GM20431 (cell line): ENCODE results near the gene UROS.

Experiments
- in situ Hi-C: fragments of 300-500 bp; cut with MseI, MboI; formaldehyde crosslinking; loops from one replicate; pipeline ENCODE4 v1.15.0; 2020; ENCODE audit warnings: low sequenced_read_pairs; ENCODE audit not compliant: unreplicated experiment

Gene UROS

DNA sequence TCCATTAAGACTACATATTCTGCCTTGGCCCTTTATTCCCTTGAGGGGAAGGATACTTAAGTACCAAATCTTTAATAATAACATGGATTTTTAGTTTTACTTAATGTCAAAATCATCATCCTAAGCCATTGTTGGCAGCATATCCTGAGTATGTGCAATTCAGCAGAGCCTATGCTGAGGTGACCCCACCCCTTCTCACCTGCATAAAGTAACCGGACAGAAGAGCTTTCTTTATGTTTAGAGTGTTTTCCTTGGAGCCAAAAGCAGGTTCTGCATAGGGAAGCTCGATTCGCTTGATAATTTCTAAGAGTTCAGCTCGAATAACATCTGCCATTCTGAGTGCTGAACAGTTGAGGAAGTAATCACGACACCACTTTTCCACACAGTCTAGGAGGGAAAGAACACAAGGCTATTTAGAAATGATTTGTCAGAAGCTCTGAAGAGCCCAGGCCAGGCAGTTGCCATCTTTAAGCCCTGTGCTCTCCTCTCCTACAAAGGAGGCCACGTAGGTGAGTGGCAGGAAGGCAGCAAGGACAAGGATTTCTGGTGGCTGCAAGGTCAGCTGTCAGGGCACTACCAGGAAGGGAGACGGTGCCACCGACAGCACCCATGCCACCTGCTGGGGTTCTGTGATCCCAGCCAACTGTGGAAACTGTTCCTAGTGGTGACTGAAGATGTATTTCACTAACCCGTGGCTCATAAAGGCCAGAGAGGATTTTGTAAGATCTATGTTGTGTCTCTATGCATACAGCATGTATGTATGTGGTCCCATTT lies 15.9 kb upstream of the UROS start:
- in situ Hi-C loops: no loop called here

DNA sequence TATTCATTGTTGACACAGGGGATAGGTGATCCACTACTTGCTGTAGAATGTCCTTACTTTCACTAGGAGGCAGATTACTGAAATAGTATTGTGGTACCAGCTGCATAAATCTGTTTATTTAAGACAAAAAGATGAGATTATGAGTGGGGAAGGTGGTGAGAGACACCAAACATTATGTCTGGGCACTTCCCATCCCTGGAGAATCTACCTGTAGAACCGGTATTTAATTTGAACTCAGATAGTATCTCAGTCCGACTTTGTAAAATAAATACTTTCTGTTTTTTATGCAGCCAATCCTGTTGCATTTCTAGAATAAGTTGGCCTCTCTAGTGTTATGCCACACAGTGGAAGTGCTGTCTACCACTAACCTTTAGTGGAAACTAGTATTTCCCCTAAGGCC lies 13.7 kb upstream of the UROS start:
- in situ Hi-C loops: no loop called here

DNA sequence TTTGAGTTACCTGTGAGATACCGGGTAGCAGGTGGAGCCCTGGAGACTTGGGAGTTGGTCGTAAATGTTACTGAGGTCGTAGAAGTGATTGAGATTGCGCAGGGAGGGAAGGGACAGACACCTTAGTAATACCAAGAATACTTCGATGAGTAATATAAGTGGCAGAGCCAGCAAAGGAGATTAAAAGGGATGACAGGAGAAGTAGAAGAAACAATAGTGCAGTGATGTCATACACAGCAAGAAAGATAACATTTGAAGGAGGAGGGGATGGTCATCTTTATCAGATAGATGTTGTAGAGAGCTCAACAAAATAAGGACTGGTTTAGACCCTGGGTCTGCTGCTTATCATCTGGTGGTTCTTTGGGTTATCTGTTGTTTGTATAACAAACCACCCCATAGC lies 5.3 kb upstream of the UROS start:
- in situ Hi-C loops: no loop called here

DNA sequence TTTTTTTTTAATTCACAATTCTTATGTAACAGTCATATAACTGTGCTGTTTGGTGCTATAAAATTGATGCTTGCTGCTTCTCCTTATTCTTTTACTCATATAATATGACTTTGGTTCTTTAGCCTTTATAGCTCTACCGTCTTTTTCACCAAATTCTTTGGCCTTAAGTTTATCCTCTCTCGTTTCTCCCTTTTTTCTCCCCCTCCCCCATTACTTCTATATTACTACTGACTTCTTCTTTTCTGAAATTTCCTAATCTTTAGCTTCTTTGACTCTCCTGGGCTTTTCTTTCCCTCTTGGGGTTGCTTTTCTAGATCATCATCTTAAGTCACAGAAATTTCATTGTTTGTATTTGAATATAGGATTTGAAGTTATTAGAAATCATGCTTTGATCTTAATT lies 4.1 kb upstream of the UROS start:
- in situ Hi-C loops: no loop called here

DNA sequence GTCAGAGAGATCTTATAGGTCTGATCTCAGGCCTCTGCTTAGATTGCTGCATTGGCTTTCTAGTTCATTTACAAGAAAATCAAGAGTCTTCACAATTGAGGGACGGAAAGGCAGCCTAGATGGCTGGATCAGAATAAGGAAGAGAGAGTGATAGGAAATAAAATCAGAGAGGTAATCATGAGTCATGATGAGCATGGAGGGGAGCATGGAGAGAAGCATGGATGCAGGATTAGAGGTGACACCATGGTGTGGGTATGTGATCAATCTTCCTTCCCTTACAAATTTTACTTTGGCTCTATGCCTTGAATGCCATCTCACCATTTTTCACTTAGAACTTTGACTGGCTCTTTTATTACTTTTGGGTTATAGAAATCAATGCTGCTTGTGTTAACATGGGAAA lies 1.7 kb upstream of the UROS start:
- in situ Hi-C loops: no loop called here

DNA sequence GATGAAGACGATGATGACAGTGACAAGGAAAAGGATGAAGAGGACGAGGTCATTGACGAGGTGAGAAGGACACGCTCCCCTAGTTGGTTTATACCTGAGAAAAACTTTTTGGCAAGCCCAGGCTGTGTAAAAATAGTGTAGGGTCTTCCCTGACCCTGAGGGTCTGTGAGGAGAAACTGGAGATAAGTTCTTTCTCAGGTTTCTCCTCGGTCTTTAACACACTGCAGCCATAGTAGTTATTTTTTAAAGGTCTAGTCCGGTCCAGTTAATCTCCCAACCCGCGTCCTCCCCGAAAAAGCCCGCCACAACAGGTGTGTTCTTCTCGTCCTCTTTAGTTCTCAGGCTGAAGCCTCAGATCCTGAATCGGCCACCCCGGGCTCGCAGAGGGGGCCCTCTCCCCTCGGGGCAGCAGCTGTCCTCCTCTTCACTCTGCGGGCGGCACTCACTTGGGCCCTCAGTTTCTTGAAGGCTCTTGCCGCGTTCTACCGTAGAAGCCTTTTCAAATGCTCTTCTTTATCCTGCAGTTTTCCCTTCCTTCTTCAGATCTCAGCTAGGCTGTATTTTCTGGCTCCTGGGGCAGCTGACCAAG lies 699 bp upstream of the UROS start:
- in situ Hi-C loops: no loop called here

DNA sequence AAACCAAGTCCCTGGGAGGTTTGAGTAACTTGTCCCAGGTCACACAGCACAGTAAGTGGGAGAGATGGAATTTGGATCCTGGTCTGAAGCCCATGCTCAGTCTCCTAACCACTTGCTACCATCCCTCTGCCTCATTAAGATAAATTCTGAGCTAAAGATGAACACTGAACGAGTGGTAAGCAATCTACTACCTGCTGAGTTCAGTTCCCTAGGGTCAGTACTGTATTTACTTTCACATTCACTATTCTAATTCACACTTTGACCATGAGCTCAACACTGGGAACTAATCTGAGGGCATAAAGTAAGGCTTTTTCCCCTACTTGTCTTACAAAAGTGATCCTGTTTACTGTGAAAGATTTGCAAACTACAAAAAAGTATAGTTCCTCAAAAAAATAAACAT lies 2.4 kb downstream of the UROS start:
- in situ Hi-C loops: no loop called here

DNA sequence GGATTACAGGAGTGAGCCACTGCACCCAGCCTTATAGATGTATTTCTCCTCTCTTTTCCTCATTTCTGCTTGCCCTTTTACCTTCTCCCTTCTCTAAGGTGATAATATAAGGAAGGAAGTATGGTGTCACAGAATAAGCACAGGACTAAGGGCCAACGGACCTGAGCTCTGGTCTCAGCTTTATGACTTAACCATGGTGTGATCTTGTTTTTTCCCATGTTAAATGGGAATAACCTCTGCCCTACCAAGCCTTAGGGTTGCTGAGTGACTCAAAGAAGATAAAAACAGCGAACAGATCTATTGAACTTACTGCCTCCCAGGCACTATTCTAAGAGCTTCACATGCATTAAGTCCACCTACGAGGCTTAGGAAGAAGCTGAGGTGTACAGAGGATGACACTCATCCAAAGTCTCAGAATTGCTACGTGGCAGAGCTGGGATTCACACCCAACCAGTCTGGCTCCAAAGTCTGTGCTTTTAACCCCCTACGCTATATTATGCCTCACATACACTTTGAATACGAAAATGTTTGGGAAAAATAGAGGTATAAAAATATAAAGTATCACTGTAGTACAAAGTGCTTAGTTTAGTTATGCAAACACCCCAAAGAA lies 5.6 kb downstream of the UROS start:
- in situ Hi-C loops: no loop called here

DNA sequence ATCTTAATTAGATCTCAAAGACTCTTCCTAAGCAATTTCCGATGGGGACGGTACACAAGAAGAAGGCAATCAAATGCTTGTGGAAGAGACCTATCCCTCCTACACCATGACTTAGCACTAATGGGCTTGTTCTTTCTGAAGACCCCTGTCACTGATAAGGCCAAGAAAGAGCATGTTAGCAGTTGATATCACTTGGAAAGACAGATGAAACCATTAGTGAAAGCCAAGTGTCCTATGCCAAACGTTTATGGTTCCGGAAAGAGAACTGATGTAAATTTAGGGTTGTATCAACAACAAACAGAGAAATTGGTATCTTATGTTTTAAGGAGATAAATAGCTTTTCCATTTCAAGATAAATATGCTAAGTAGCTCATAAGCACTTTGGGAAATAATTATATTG lies 6.5 kb downstream of the UROS start:
- in situ Hi-C loops: no loop called here

DNA sequence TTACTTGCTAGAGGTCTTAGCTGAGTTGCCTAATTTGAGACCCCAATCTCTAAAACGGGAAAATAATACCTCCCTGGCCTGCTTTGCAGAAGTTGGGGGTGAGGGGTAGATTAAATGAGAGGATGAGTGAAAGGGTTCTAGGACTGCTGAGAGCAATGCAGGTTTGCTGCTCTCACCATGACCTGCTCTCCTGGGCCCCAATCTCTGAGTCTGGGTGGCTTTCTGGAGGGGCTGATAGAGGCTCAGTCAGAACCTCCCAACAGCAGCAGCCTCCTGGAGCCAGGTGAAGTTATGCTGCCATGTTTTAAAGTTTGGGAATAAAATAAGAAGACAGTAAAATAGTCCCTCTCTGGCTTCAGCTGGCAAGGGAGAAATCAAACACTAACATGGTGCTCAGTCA lies 7.3 kb downstream of the UROS start:
- in situ Hi-C loops: no loop called here

DNA sequence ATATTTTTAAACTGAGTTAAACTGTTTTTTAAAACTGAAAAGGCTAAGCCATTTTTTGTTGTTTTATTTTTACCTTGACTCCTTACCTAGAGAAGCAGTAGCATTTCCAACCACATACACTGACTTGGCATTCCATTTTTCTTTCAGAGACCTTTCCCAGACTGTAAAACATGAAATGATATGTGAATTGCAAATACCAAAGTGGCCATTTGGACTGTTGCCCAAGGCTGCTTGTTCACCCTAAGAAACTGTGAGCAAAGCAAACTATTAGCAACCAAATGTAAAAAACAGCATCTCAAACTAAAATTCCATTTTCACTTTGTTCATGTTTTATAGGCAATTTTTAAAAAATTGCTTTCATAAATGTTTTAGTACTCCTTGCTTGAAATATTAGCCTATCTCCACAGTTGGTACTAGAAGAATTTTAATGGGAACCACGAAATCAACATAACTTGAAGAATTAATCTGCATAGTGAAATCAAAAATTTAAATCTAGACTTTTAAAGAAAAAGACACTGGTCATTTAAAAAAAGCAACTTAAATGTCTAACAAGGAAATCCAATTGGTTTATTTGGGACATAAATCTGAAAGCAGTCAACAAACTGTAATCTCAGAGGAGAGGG lies 10.8 kb downstream of the UROS start:
- in situ Hi-C loops: no loop called here

DNA sequence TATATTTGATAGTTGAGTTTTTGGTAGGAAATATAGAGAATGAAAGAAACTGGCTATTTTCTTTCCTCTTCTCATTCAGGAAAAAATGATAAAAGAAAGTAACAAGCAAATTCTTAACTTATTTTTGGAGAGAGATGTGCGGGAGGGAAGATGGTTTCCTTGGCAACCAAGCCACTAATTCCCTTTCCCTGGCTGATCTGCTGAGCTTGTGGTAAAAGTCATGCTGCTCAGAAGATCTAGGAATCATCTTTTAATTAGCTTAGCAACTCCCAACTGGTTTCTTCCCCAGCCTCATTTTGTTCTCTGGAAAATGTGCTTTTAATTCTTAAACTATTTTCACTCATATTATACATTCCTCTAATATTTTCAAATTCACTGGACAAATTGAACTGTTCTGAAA lies 11.8 kb downstream of the UROS start:
- in situ Hi-C loops: no loop called here

DNA sequence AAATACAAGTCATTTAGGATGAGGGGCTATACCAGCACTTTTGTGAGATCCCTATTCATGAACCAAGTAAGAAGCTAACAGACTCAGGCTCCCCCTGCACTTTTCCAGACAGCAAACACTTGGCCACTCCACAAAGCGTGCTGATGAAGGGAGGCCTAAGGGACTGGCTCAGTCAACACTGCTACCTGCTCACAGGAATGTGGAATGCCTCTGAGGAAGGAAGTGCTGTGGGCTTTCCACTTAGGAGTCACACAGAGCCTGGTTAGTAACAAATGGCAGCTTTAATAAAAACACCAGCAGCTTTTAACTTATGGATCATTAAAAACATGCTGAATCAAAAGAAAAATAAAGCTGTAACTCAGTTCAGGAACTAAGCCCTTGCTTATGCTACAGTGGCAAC lies 15.0 kb downstream of the UROS start:
- in situ Hi-C loops: no loop called here

DNA sequence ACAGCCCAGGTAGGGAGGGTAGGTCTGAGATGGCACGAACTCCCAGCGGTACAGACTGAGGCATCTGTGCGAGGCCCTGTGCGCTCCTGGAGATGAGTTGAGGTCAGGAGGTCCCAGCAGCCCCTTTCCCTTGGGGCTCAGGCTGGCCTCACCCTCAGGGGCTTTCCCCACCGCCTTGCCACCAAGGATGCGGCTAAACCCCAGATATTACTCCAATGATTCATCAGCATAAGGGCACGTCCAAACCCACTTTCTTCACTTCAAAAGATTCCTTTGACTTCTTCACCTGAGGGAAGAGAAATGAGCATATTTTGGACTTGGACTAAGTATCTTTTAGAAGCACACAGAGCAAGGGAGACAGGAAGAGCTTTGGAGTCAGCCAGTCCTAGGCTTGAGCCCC lies 20.3 kb downstream of the UROS start:
- in situ Hi-C loops: no loop called here

DNA sequence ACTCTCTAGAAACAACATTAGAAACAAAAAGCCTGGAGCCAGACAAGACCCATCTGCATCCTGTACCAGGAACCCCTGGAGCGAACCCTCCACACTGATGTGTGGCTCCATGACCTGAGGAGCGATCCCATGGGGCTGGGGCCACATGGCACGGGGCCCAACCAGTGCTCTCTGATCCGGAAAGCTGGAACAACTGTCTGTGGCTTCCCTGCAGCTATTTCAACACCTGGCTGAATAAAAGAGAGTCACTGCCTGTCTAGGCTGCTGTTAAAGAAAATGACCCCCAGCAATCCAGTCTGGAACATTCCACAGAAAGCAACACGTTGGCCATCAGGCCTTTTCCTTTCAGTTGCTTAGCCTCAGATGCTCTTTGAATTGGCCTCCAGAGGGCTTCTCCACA lies 20.9 kb downstream of the UROS start:
- in situ Hi-C loops: no loop called here

DNA sequence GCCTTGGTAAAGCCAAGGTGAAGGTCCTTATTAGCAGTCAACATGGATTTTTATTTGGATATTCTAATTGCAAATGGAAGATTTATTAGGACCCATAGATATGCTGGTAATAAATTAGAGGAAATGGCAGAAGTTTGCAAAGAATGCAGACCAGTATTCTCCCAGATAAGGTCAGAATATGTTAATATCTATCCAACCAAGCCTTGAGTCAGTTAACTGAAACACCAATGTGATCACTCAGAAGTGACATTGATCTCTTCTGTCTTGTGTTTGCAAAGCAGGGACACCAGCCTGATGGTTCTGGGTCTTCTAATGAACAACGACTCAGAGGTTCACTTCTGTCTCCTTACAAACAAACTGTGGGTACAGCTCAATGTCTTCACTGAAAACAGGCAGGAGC lies 21.5 kb downstream of the UROS start:
- in situ Hi-C loops: no loop called here

DNA sequence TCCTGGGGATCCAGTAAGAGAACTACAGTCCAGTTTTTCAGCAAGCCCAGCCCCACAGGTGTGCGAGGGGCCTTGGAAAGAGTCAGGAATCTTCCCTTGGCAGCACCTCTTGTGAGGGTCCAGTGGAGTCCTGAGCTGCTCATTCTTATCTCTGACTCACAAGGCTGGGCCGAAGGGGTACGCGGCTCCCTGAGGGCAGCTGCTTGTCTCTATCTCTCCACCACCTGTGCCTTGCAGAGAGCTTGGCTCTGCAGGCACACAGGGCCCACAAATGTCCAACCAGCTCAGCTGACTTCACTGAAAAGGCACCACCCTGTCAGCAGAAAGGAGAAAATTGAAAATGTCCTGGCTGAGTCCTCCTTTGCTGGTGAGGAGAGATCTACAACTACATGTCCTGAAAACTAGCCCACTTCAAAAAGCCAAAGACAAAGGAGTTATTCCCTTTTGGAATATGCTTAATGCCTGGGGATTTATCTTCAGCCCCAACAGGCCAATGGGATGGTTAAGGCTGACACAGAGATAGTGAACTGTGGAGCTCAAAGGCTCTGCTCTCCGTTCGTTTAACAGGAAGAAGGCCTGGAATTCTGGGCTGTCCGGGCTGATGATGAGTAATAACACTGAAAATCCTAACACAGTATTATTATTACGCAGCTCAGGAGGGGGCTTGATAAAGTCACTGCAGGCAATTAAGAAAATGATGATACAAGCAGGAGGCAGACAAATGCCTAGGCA lies 23.4 kb downstream of the UROS start:
- in situ Hi-C loops: no loop called here

DNA sequence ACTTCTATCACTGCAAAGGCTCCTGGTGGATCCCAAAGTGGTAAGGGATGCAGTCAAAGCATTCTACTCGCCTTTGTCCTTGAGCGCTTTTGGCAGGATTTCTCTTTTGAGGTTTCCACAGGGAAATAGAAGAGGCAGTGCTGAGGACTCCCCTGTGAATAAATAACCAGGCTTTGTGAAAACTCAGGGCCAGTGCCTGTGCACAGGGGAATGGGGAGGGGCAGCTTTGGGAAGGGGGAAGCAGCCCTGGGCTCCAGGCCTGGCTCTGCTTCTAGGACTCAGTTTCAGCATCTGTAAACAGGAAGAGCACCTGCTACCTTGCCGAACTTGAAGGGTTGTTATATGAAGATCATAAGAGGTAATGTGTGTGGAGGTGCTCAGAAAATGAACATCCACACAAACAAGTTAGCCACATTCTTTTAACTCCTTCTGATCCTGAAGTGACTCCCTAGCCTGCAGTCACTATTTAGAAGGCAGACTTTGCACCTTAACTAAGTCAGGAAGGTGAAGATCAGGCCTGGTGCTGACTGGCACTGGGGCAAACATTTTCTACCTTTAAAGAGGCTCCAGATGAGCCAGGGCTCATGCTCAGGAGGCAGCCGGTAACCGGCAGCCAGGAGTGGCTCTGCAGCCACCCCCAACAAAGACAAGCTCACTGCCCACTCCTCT lies 24.9 kb downstream of the UROS start:
- in situ Hi-C loops: no loop called here

DNA sequence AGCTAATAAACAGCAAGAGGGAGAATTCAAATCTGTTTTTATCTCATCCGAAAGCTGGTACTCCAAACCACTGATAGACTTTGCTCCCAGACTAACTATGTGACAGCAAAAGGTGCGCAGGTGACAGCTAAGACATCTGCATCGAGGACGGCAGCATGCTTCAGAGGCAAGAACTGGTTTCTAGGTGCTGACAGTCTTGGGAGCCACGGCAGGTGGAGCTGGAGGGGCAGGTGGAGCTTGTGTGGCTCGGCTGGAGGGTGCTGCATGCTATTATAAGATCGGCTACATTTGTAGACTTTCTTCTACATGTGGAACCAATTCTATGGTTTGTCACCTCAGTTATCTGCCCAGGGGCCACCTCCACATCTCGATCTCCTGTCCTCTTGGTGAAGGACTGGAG lies 25.6 kb downstream of the UROS start:
- in situ Hi-C loops: no loop called here

DNA sequence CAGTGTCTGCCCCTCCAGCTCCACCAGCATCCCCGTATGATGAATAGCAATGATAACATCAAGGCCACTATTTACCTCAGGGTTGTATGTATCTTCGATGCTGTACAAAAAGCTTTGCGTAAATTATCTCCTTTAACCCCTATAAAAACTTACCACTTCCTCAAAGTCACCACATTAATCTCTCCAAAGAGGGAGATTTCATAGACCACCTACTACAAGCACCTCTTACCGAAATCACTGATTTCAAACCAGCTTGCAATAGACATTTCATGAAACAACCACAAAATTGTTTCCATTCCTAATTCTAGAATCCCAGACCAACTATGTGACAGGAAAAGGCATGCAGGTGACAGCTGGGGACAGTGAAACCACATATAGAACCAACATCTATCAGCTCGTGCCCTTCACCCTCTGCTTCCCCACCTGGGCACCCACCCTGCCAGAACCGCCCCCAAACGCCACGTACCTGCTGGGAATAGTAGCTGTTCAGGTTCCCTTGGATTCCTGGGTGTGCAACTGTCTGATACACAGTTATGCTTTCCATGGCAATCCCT lies 27.3 kb downstream of the UROS start:
- in situ Hi-C loops: no loop called here
